ENCODE data around the gene UBE2G1.

- TF ChIP-seq CTCF (IDR thresholded peaks at IDR 0.05) (no peak), EZH2 (IDR thresholded peaks at IDR 0.05) (no peak)
Measured at GRCh38 chr17:4334332-4334731, 32.1 kb downstream of the UBE2G1 start.

Data from neural progenitor cell (in vitro differentiated cells).